Fibroblast of lung (primary cell): ENCODE data around the gene CRYL1. TPM values are rescaled to one million over a fixed set of nuclear protein-coding genes. Genes with fewer than 3 reads are reported as not detected.

Source experiments
- DNase-seq, 2 donors: peaks; one replicate each; pipeline versions ENCODE4 v3.0.0 to v3.0.0-alpha.2; 2010; ENCODE audit warnings: low read depth in 2 of 2
- H2AFZ ChIP-seq: 2 replicates; pipeline ENCODE4 v1.5.1; 2012; ENCODE audit warnings: low read length, control low read depth, inconsistent platforms
- H3K27ac ChIP-seq: 2 replicates; pipeline ENCODE4 v1.5.1; 2011; ENCODE audit warnings: low read length, control low read depth; ENCODE audit not compliant: insufficient read depth
- H3K27me3 ChIP-seq: 2 replicates; pipeline ENCODE4 v1.5.1; 2011; ENCODE audit warnings: mild to moderate bottlenecking, low read length; ENCODE audit not compliant: control insufficient read depth, insufficient read depth
- H3K36me3 ChIP-seq: 2 replicates; pipeline ENCODE4 v1.5.1; 2011; ENCODE audit warnings: low read length; ENCODE audit not compliant: control insufficient read depth, insufficient read depth
- H3K4me1 ChIP-seq: 2 replicates; pipeline ENCODE4 v1.5.1; 2011; ENCODE audit warnings: low read length; ENCODE audit not compliant: control insufficient read depth, insufficient read depth; ENCODE audit errors: extremely low read depth
- H3K4me2 ChIP-seq: 2 replicates; pipeline ENCODE4 v1.5.1; 2011; ENCODE audit warnings: low read length, control low read depth; ENCODE audit not compliant: insufficient read depth; ENCODE audit errors: extremely low read depth
- H3K4me3 ChIP-seq, 4 experiments: fragments of 200-600 bp in 1 of 4; sonication (generic) in 1 of 4; replicated peaks in 1 of 4; 2 replicates each; pipeline ENCODE4 v1.5.1; 2011 to 2016; ENCODE audit warnings: low read length in 4 of 4, low read depth in 3 of 4, mild to moderate bottlenecking in 3 of 4, control low read depth in 2 of 4, inconsistent platforms in 1 of 4, mixed read lengths in 1 of 4; ENCODE audit not compliant: insufficient read depth in 1 of 4; ENCODE audit errors: control extremely low read depth in 1 of 4
- H3K79me2 ChIP-seq: 2 replicates; pipeline ENCODE4 v1.5.1; 2012; ENCODE audit warnings: mild to moderate bottlenecking, low read length, inconsistent platforms; ENCODE audit not compliant: control insufficient read depth, insufficient read depth
- H3K9ac ChIP-seq: 2 replicates; pipeline ENCODE4 v1.5.1; 2011; ENCODE audit warnings: mild to moderate bottlenecking, low read length, control low read depth; ENCODE audit not compliant: insufficient read depth
- H3K9me3 ChIP-seq: 2 replicates; pipeline ENCODE4 v1.5.1; 2012; ENCODE audit warnings: low read depth, low read length; ENCODE audit not compliant: control insufficient read depth, insufficient read depth
- H4K20me1 ChIP-seq: 2 replicates; pipeline ENCODE4 v1.5.1; 2011; ENCODE audit warnings: low read length; ENCODE audit not compliant: control insufficient read depth, insufficient read depth; ENCODE audit errors: extremely low read depth
- CTCF ChIP-seq, 2 donors: IDR thresholded peaks in 1 of 2; conservative IDR thresholded peaks in 1 of 2; 1 replicate in 1 of 2; 2 replicates in 1 of 2; pipeline ENCODE4 v1.5.1; 2011 to 2012; ENCODE audit warnings: low read length in 2 of 2, control low read depth in 1 of 2, inconsistent platforms in 1 of 2, low read depth in 1 of 2, mild to moderate bottlenecking in 1 of 2
- EZH2 ChIP-seq: IDR thresholded peaks from 2 replicates; pipeline ENCODE4 v1.5.1; 2012; ENCODE audit warnings: low read length, control low read depth, mild to moderate bottlenecking; ENCODE audit errors: missing control alignments
- polyA plus RNA-seq, 2 donors: library from polyadenylated mRNA; depleted of rRNA in 1 of 2; stranded (reverse) in 1 of 2; unstranded in 1 of 2; fragments of >200 nt; gene quantifications; 2 replicates each; pipeline ENCODE4 v1.2.1, GENCODE V29; 2011 to 2012; ENCODE audit warnings: missing spikeins in 1 of 2
- total RNA-seq: library from RNA; depleted of rRNA; stranded (reverse); fragments of >200 nt; gene quantifications from 2 replicates; pipeline ENCODE4 v1.2.1, GENCODE V29; 2014

Gene CRYL1
- total and polyA plus RNA-seq, 2 donors (not counting 1 experiment from before 2014, with no cell fraction given): 18.3 to 20.1 TPM

GRCh38 chr13:20477394-20477793 is 48.3 kb downstream of the CRYL1 start:
- DNase-seq: no peak
- no peaks in the 10 kb centered on the region for H3K9me3 ChIP-seq
- H3K4me2 ChIP-seq: no peak overlapping the region
- H3K4me3 ChIP-seq: no peak overlapping the region
- H4K20me1 ChIP-seq: no peaks in the 10 kb centered on the region
- no peak overlapping the region for H2AFZ ChIP-seq
- TF ChIP-seq CTCF (conservative IDR thresholded peaks at IDR 0.05 in 1 of 2, IDR thresholded peaks at IDR 0.05 in 1 of 2; ENCODE audit: low read depth in 1 of 2, low read length in 2 of 2) (no peak), EZH2 (no peak)
- H3K27me3 ChIP-seq: no peaks in the 10 kb centered on the region
- H3K36me3 ChIP-seq: no peaks in the 10 kb centered on the region
- H3K27ac ChIP-seq: no peak overlapping the region
- H3K4me1 ChIP-seq: no peaks in the 10 kb centered on the region
- no peak overlapping the region for H3K9ac ChIP-seq
- H3K79me2 ChIP-seq: no peaks in the 10 kb centered on the region

DNA sequence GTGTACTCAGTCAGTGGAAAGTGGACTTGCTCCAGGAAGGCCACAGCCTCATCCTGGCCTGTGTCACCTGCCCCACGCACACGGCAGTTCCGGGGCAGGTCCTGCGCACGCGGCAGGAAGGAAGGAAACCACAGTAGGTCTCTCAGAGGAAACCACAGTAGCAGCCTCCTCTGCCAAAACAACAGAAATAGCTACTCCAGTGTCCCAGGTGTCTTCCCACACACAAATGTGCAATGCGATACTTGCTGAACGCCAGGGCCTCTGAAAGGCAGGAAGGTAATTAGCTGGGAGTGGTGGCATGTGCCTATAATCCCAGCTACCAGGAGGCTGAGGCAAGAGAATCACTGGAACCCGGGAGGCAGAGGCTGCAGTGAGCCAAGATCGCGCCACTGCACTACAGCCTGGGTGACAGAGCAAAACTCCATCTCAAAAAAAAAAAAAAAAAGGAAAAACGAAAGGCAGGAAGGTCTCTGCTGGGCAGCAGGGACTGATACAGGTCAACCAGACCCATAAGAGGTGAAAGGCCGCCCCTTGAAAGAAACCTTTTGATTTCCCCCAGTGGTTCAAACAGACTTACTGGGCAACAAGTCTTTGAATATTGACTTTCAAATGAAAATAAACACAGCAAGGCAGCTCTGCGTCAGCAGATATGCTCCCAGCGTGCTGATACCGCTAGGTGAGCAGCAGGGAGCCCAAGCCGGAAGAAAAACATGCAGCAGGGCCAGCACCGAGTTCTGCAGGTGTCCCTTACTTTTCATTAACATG is 49.5 kb downstream of the CRYL1 start:
- Histone ChIP-seq H3K9ac (no peak overlapping the region), H4K20me1 (no peaks in the 10 kb centered on the region), H2AFZ (no peak overlapping the region), H3K79me2 (no peaks in the 10 kb centered on the region), H3K27me3 (no peaks in the 10 kb centered on the region), H3K27ac (no peak overlapping the region), H3K9me3 (no peaks in the 10 kb centered on the region), H3K4me1 (no peaks in the 10 kb centered on the region), H3K4me2 (no peak overlapping the region), H3K36me3 (no peaks in the 10 kb centered on the region), H3K4me3 (no peak overlapping the region)
- no peak for TF ChIP-seq EZH2
- no peak for TF ChIP-seq CTCF (conservative IDR thresholded peaks at IDR 0.05 in 1 of 2, IDR thresholded peaks at IDR 0.05 in 1 of 2; ENCODE audit: low read depth in 1 of 2, low read length in 2 of 2)
- peak in 1 of 2 donors; percentile 35 for DNase-seq

DNA sequence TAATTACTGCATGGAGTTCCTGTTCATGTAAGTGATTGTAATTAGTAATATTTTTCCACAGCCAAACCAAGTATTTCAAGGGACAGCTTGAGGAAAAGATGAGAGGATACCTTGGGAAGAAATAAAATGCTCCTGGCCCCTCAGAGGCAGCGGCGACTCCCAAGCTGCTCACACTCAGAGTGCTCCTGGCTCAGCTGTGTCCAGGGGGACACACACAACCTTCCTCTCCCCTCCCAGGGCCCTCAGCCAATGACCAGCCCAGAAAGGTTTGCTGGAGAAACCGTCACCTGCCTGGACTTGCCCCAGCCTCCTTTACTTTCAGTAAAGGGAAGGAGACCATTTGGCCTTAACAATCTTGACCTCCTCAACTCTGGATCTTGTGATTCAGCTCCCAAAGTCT is 51.1 kb downstream of the CRYL1 start:
- H3K27ac ChIP-seq: no peak overlapping the region
- H3K27me3 ChIP-seq: no peaks in the 10 kb centered on the region
- no peaks in the 10 kb centered on the region for H3K4me1 ChIP-seq
- no peak overlapping the region for H2AFZ ChIP-seq
- DNase-seq: no peak
- TF ChIP-seq EZH2 (no peak), CTCF (conservative IDR thresholded peaks at IDR 0.05 in 1 of 2, IDR thresholded peaks at IDR 0.05 in 1 of 2; ENCODE audit: low read depth in 1 of 2, low read length in 2 of 2) (no peak)
- H3K4me3 ChIP-seq: no peak overlapping the region
- H3K9ac ChIP-seq: no peak overlapping the region
- no peaks in the 10 kb centered on the region for H3K9me3 ChIP-seq
- H3K79me2 ChIP-seq: no peaks in the 10 kb centered on the region
- H3K4me2 ChIP-seq: no peak overlapping the region
- H4K20me1 ChIP-seq: no peaks in the 10 kb centered on the region
- no peaks in the 10 kb centered on the region for H3K36me3 ChIP-seq
